Measurements from ENCODE around the gene CSE1L. TPM values are rescaled to one million over a fixed set of nuclear protein-coding genes. Genes with fewer than 3 reads are reported as not detected.
A peak's percentile ranks its signal among the peaks of the same experiment; 100 is the strongest.
"Not testable (repeated sequence)": the region's sequence is repeated elsewhere in the genome, so short reads cannot be mapped to it uniquely, and the experiment has no call there.

Gene CSE1L
- total RNA-seq, 1 donor from 2014 or later: 13.6 TPM

DNA sequence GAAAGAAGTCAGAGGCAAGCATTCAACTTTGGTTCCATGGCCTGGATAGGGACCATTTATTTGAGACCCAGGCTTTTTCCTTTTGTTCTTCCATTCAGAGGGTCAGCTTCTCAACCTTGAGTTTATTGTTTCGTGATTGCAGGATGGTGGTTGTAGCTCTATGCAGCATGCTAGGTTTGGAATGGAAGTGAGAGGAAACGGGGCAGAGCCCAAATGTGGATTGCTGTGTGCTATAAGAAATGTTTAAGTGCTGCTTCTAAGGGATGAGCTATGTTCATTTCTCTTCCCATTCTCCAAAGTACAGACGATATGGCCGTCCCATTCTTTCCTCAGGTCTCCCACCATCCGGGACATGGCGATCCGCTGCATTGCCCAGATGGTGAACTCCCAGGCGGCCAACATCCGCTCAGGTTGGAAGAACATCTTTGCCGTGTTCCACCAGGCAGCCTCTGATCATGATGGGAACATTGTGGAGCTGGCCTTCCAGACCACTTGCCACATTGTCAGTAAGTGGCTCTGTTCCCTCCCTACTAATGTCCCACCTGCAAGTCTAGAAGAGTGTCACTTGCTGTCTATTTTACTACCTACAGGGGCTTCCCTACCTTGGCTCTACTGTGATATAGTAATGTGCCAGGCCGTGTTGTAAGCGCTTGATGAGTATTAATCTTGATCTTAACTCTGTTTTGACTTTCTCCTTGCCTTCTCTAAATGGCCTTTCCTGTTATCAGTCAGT lies 36.0 kb upstream of the CSE1L start:
- peaks cover 71 to 86% of the 10 kb centered on the region in 2 donors for H3K36me3 ChIP-seq
- no peak for DNase-seq (ENCODE audit: low spot score in 2 of 2)
- H3K4me3 ChIP-seq: no peak overlapping the region
- H3K27me3 ChIP-seq: no peaks in the 10 kb centered on the region
- H3K4me1 ChIP-seq: no peaks in the 10 kb centered on the region
- H3K27ac ChIP-seq: no peak overlapping the region
- intact Hi-C loops (cut with DNase I): no loop called here
- H3K9me3 ChIP-seq: no peaks in the 10 kb centered on the region
- TF ChIP-seq, protein P1, sequence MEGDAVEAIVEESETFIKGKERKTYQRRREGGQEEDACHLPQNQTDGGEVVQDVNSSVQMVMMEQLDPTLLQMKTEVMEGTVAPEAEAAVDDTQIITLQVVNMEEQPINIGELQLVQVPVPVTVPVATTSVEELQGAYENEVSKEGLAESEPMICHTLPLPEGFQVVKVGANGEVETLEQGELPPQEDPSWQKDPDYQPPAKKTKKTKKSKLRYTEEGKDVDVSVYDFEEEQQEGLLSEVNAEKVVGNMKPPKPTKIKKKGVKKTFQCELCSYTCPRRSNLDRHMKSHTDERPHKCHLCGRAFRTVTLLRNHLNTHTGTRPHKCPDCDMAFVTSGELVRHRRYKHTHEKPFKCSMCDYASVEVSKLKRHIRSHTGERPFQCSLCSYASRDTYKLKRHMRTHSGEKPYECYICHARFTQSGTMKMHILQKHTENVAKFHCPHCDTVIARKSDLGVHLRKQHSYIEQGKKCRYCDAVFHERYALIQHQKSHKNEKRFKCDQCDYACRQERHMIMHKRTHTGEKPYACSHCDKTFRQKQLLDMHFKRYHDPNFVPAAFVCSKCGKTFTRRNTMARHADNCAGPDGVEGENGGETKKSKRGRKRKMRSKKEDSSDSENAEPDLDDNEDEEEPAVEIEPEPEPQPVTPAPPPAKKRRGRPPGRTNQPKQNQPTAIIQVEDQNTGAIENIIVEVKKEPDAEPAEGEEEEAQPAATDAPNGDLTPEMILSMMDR (IDR thresholded peaks at IDR 0.05): no peak

DNA sequence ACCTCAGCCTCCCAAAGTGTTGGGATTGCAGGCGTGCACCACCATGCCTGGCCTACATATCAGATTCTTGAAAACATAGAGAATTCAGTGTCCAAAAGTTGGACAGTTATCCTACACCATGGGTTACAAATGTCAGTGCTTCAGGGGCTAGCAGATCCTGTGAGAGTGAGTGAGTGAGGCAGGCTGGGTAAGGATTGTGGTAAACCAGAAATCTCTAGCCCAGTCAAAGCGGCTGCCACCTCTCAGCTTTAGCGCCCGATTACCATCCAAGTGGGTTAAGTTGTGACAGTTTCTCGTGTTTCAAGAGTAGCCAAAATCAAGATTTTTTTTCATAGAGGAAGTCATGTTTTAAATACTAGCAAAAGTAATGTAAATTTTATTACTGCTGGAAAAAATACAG lies 21.9 kb upstream of the CSE1L start:
- Histone ChIP-seq H3K4me1 (no peaks in the 10 kb centered on the region), H3K27ac (no peak overlapping the region), H3K4me3 (no peak overlapping the region), H3K9me3 (no peaks in the 10 kb centered on the region), H3K36me3 (peaks cover 78 to 82% of the 10 kb centered on the region in 2 donors), H3K27me3 (no peaks in the 10 kb centered on the region)
- intact Hi-C loops (cut with DNase I): no loop called here
- TF ChIP-seq, protein P1 (IDR thresholded peaks at IDR 0.05): no peak
- peak in 1 of 2 donors; percentile 18 for DNase-seq (ENCODE audit: low spot score in 2 of 2)

DNA sequence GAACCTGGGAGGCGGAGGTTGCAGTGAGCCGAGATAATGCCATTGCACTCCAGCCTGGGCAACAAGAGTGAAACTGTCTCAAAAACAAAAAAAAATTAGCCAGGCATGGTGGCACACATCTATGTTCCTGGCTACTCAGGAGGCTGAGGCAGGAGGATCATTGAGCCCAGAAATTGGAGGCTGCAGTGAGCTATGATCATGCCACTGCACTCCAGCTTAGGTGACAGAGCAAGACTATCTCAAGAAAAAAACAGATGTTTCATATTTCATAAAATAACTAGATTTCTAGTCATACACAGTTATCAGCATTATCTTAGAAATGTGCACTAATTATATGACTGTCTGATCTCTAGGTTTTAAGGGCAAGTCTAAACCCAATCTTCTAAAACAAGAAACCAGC lies 17.9 kb upstream of the CSE1L start:
- intact Hi-C loops (cut with DNase I); H3K27me3 ChIP-seq; H3K4me3 ChIP-seq; H3K27ac ChIP-seq; H3K9me3 ChIP-seq; H3K4me1 ChIP-seq; DNase-seq (ENCODE audit: low spot score in 2 of 2): not testable (repeated sequence)
- peaks cover 62 to 75% of the 10 kb centered on the region in 2 donors for H3K36me3 ChIP-seq

DNA sequence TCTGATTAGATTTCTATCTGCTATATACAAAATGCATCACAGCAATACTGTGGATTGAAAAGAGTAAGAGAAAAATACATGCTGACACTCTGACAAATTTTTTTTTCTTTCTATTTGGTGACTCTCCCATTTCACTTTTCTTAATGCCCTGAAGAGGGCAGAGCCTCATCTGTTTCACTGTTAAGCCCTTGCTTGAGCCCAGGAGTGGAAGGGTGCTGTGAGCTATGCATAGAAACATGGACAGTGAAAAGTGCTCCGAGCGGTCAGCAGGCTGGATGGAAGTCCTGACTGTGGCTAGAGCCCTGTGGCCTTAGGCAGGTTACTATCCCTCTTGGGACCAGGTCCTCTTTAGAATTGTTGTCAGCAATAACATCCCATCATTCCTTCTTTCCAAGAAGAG lies 17.4 kb upstream of the CSE1L start:
- Histone ChIP-seq H3K27me3 (no peaks in the 10 kb centered on the region), H3K27ac (peak overlapping the region; percentile 31 to 64), H3K36me3 (peaks cover 64 to 78% of the 10 kb centered on the region in 2 donors), H3K9me3 (no peaks in the 10 kb centered on the region), H3K4me3 (no peak overlapping the region), H3K4me1 (no peaks in the 10 kb centered on the region)
- intact Hi-C loops (cut with DNase I): no loop called here
- TF ChIP-seq, protein P1 (IDR thresholded peaks at IDR 0.05): peak in 1 of 3 experiments; percentile 25
- no peak for DNase-seq (ENCODE audit: low spot score in 2 of 2)

DNA sequence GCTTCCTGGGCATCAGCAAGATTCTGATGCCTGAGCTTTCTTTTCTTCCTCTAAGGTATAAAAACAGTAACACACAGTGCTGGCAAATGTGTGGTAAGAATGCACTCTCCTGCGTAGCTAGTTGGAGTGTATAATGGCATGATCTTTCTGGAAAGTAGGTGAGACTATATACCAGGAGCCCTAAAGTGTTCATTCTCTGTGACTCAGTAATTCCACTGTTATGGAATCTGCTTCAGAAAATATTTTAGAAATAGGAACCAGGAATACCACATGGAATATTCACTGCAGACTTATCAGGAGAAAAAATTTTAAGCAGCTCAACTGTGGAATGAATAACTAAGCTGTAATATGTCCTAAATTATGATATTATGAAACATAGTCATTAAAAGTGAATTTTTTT lies 16.9 kb upstream of the CSE1L start:
- Histone ChIP-seq H3K4me1 (no peaks in the 10 kb centered on the region), H3K36me3 (peaks cover 67 to 78% of the 10 kb centered on the region in 2 donors), H3K27me3 (no peaks in the 10 kb centered on the region), H3K4me3 (no peak overlapping the region), H3K27ac (peak overlapping the region; percentile 31 to 64), H3K9me3 (no peaks in the 10 kb centered on the region)
- TF ChIP-seq, protein P1 (IDR thresholded peaks at IDR 0.05): no peak
- no peak for DNase-seq (ENCODE audit: low spot score in 2 of 2)
- intact Hi-C loops (cut with DNase I): no loop called here

DNA sequence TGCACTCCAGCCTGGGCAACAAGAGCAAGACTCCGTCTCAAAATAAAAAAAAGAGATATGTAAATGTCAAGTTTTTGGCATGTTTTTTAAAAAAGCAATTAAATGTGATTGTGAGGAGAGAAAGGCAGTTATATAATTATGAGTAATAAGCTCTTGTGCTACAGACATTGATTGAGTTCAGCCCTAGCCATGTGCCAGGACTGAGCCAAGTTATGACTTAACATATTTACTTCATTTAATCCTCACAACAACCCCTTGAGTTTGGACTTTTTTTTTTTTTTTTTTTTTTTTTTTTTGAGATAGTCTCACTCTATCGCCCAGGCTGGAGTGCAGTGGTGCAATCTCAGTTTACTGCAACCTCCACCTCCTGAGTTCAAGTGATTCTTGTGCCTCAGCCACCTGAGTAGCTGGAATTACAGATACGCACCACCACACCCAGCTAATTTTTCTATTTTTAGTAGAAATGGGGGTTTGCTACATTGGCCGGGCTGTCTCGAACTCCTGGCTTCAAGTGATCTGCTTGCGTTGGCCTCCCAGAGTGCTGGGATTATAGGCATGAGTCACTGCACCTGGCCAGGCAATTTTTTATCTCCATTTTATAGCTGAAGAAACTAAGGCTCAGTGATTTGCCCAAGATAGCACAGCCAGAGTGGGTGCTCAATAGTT lies 15.0 kb upstream of the CSE1L start:
- intact Hi-C loops (cut with DNase I): no loop called here
- TF ChIP-seq, protein P1 (IDR thresholded peaks at IDR 0.05): no peak
- Histone ChIP-seq H3K4me3 (no peak overlapping the region), H3K36me3 (peaks cover 55 to 63% of the 10 kb centered on the region in 2 donors), H3K4me1 (no peaks in the 10 kb centered on the region), H3K27me3 (no peaks in the 10 kb centered on the region), H3K27ac (no peak overlapping the region), H3K9me3 (no peaks in the 10 kb centered on the region)
- no peak for DNase-seq (ENCODE audit: low spot score in 2 of 2)

All from ascending aorta (tissue), 2 donors.